MM.1S (cell line): Measurements from ENCODE around the gene TMEM14A.

ENCODE experiments used
- DNase-seq: peaks from one replicate; pipeline ENCODE4 v3.0.0-alpha.2; 2015
- H2AFZ ChIP-seq: fragments of 300-600 bp; sonication (generic); 2 replicates; pipeline ENCODE4 v1.6.0; 2016; ENCODE audit warnings: antibody characterized with exemption, low read length
- H3F3A ChIP-seq: fragments of 300-600 bp; sonication (generic); 2 replicates; pipeline ENCODE4 v1.6.1; 2016; ENCODE audit warnings: mild to moderate bottlenecking, antibody characterized with exemption, low read length, moderate library complexity, mixed read lengths; ENCODE audit not compliant: insufficient read depth
- H3K27ac ChIP-seq: fragments of 300-600 bp; sonication (generic); 2 replicates; pipeline ENCODE4 v1.5.1; 2016; ENCODE audit warnings: mild to moderate bottlenecking, low read length
- H3K27me3 ChIP-seq: fragments of 300-600 bp; sonication (generic); replicated peaks from 2 replicates; pipeline ENCODE4 v1.6.0; 2016; ENCODE audit warnings: low read length; ENCODE audit not compliant: insufficient read depth
- H3K36me3 ChIP-seq: fragments of 300-600 bp; sonication (generic); replicated peaks from 2 replicates; pipeline ENCODE4 v1.6.1; 2016; ENCODE audit warnings: mild to moderate bottlenecking, low read length, mixed read lengths; ENCODE audit not compliant: insufficient read depth
- H3K4me1 ChIP-seq: fragments of 300-600 bp; sonication (generic); 2 replicates; pipeline ENCODE4 v1.6.1; 2016; ENCODE audit warnings: low read length, mixed read lengths
- H3K4me2 ChIP-seq: fragments of 300-600 bp; sonication (generic); 2 replicates; pipeline ENCODE4 v1.6.0; 2016; ENCODE audit warnings: low read depth, low read length
- H3K4me3 ChIP-seq: fragments of 300-600 bp; sonication (generic); 2 replicates; pipeline ENCODE4 v1.5.1; 2016; ENCODE audit warnings: low read length, mixed read lengths
- H3K79me2 ChIP-seq: fragments of 300-600 bp; sonication (generic); 2 replicates; pipeline ENCODE4 v1.6.1; 2016; ENCODE audit warnings: mixed run types, low read length, mixed read lengths
- H3K9ac ChIP-seq: fragments of 300-600 bp; sonication (generic); 2 replicates; pipeline ENCODE4 v1.6.1; 2016; ENCODE audit warnings: low read length, mixed read lengths
- H3K9me2 ChIP-seq: fragments of 300-600 bp; sonication (generic); replicated peaks from 2 replicates; pipeline ENCODE4 v1.6.1; 2016; ENCODE audit warnings: mild to moderate bottlenecking, low read length, mixed read lengths; ENCODE audit not compliant: insufficient read depth
- H3K9me3 ChIP-seq: fragments of 300-600 bp; sonication (generic); replicated peaks from 2 replicates; pipeline ENCODE4 v1.6.1; 2016; ENCODE audit warnings: mild to moderate bottlenecking, low read length, mixed read lengths; ENCODE audit not compliant: insufficient read depth
- H4K20me1 ChIP-seq: fragments of 300-600 bp; sonication (generic); 2 replicates; pipeline ENCODE4 v1.6.1; 2016; ENCODE audit warnings: mild to moderate bottlenecking, low read length, moderate library complexity, mixed read lengths; ENCODE audit not compliant: insufficient read depth
- CTCF ChIP-seq: fragments of 300-600 bp; sonication (generic); IDR thresholded peaks from 2 replicates; pipeline ENCODE4 v1.5.1; 2016; ENCODE audit warnings: antibody characterized with exemption, low read length, mixed read lengths
- EZH2 ChIP-seq: fragments of 300-600 bp; sonication (generic); optimal IDR thresholded peaks from 2 replicates; pipeline ENCODE3; 2017; ENCODE audit warnings: low read depth, mild to moderate bottlenecking, antibody characterized with exemption, low read length, mixed read lengths
- EZH2phosphoT487 ChIP-seq: fragments of 300-600 bp; sonication (generic); IDR thresholded peaks from 2 replicates; pipeline ENCODE4 v1.6.1; 2018; ENCODE audit warnings: antibody characterized with exemption, low read length

TMEM14A gene

GRCh38 chr6:52641388-52641787, 29.5 kb upstream of the TMEM14A start:
- Histone ChIP-seq H3K9me2 (no peaks in the 10 kb centered on the region), H3K4me1 (no peaks in the 10 kb centered on the region), H3K4me3 (no peak overlapping the region), H3F3A (no peaks in the 10 kb centered on the region), H4K20me1 (no peaks in the 10 kb centered on the region), H3K27me3 (no peaks in the 10 kb centered on the region), H3K79me2 (no peaks in the 10 kb centered on the region), H3K36me3 (no peaks in the 10 kb centered on the region), H3K9me3 (no peaks in the 10 kb centered on the region), H2AFZ (no peak overlapping the region), H3K4me2 (no peak overlapping the region), H3K27ac (no peak overlapping the region), H3K9ac (no peak overlapping the region)
- no peak for TF ChIP-seq EZH2
- no peak for TF ChIP-seq EZH2phosphoT487
- TF ChIP-seq CTCF = no peak
- DNase-seq = no peak

GRCh38 chr6:52641826-52642225, 29.1 kb upstream of the TMEM14A start:
- Histone ChIP-seq H2AFZ (no peak overlapping the region), H3K4me3 (no peak overlapping the region), H3K9ac (no peak overlapping the region), H3K36me3 (no peaks in the 10 kb centered on the region), H3K9me2 (no peaks in the 10 kb centered on the region), H3K9me3 (no peaks in the 10 kb centered on the region), H3K79me2 (no peaks in the 10 kb centered on the region), H3K27ac (no peak overlapping the region), H3K4me2 (no peak overlapping the region), H4K20me1 (no peaks in the 10 kb centered on the region), H3K27me3 (no peaks in the 10 kb centered on the region), H3F3A (no peaks in the 10 kb centered on the region), H3K4me1 (no peaks in the 10 kb centered on the region)
- no peak for DNase-seq
- TF ChIP-seq EZH2 (no peak), CTCF (no peak), EZH2phosphoT487 (no peak)

GRCh38 chr6:52642368-52642767, 28.5 kb upstream of the TMEM14A start:
- H3K27ac ChIP-seq = no peak overlapping the region
- H3K36me3 ChIP-seq = no peaks in the 10 kb centered on the region
- TF ChIP-seq EZH2phosphoT487 = no peak
- no peak for TF ChIP-seq EZH2
- TF ChIP-seq CTCF = no peak
- H3F3A ChIP-seq = no peaks in the 10 kb centered on the region
- H2AFZ ChIP-seq = no peak overlapping the region
- no peaks in the 10 kb centered on the region for H3K9me3 ChIP-seq
- H3K79me2 ChIP-seq = no peaks in the 10 kb centered on the region
- H3K9ac ChIP-seq = no peak overlapping the region
- H3K4me3 ChIP-seq = no peak overlapping the region
- H3K4me2 ChIP-seq = no peak overlapping the region
- H3K27me3 ChIP-seq = no peaks in the 10 kb centered on the region
- H4K20me1 ChIP-seq = no peaks in the 10 kb centered on the region
- H3K4me1 ChIP-seq = no peaks in the 10 kb centered on the region
- H3K9me2 ChIP-seq = no peaks in the 10 kb centered on the region
- no peak for DNase-seq
